ENCODE data around the gene SLC4A2. TPM values are rescaled to one million over a fixed set of nuclear protein-coding genes. Genes with fewer than 3 reads are reported as not detected.
A peak's percentile ranks its signal among the peaks of the same experiment; 100 is the strongest.

The SLC4A2 gene
- total RNA-seq, 2 donors from 2014 or later, result 76.7 to 169 TPM

- intact Hi-C loops (cut with DNase I), result no loop called here
- Histone ChIP-seq H3K4me1 (peaks cover 15% of the 10 kb centered on the region), H3K36me3 (no peaks in the 10 kb centered on the region), H3K9ac (ENCODE audit: low read depth in 2 of 2, low read length in 2 of 2) (peak overlapping the region in 1 of 2 donors; percentile 12), H3K9me3 (no peaks in the 10 kb centered on the region), H3K4me3 (no peak overlapping the region), H3K27ac (no peak overlapping the region), H3K27me3 (no peaks in the 10 kb centered on the region)
- DNase-seq, result no peak
- no peak for TF ChIP-seq CTCF (IDR thresholded peaks at IDR 0.05)
Measured at GRCh38 chr7:151116603-151117440, 57.4 kb downstream of the SLC4A2 start.

GRCh38 chr7:151117565-151117964, 58.2 kb downstream of the SLC4A2 start:
- Histone ChIP-seq H3K9ac (ENCODE audit: low read depth in 2 of 2, low read length in 2 of 2) (no peak overlapping the region), H3K27me3 (no peaks in the 10 kb centered on the region), H3K27ac (no peak overlapping the region), H3K36me3 (no peaks in the 10 kb centered on the region), H3K9me3 (no peaks in the 10 kb centered on the region), H3K4me3 (no peak overlapping the region), H3K4me1 (peaks cover 15% of the 10 kb centered on the region)
- no peak for DNase-seq
- TF ChIP-seq CTCF (IDR thresholded peaks at IDR 0.05), result no peak
- intact Hi-C loops (cut with DNase I), result no loop called here

- DNase-seq, result no peak
- no peak overlapping the region for H3K4me3 ChIP-seq
- H3K4me1 ChIP-seq, result peaks cover 13% of the 10 kb centered on the region
- H3K27ac ChIP-seq, result no peak overlapping the region
- H3K9ac ChIP-seq (ENCODE audit: low read depth in 2 of 2, low read length in 2 of 2), result no peak overlapping the region
- intact Hi-C loops (cut with DNase I), result no loop called here
- no peaks in the 10 kb centered on the region for H3K36me3 ChIP-seq
- no peaks in the 10 kb centered on the region for H3K9me3 ChIP-seq
- H3K27me3 ChIP-seq, result no peaks in the 10 kb centered on the region
- no peak for TF ChIP-seq CTCF (IDR thresholded peaks at IDR 0.05)
Measured at GRCh38 chr7:151118108-151119054, 59.0 kb downstream of the SLC4A2 start.

- Histone ChIP-seq H3K36me3 (no peaks in the 10 kb centered on the region), H3K4me1 (peaks cover 6% of the 10 kb centered on the region), H3K27ac (no peak overlapping the region), H3K9me3 (no peaks in the 10 kb centered on the region), H3K4me3 (no peak overlapping the region), H3K27me3 (no peaks in the 10 kb centered on the region), H3K9ac (ENCODE audit: low read depth in 2 of 2, low read length in 2 of 2) (no peak overlapping the region)
- TF ChIP-seq CTCF (IDR thresholded peaks at IDR 0.05), result no peak
- intact Hi-C loops (cut with DNase I), result no loop called here
- no peak for DNase-seq
Measured at GRCh38 chr7:151119055-151119415, 59.6 kb downstream of the SLC4A2 start.

- intact Hi-C loops (cut with DNase I), result loop anchor here (5.0 to 10.0 kb wide), 2 partner anchors 125 to 182 kb away; partner anchors contain the start of gene SMARCD3
- DNase-seq, result no peak
- Histone ChIP-seq H3K4me3 (no peak overlapping the region), H3K27me3 (no peaks in the 10 kb centered on the region), H3K27ac (no peak overlapping the region), H3K4me1 (peaks cover 3% of the 10 kb centered on the region), H3K9ac (ENCODE audit: low read depth in 2 of 2, low read length in 2 of 2) (no peak overlapping the region), H3K9me3 (no peaks in the 10 kb centered on the region), H3K36me3 (no peaks in the 10 kb centered on the region)
- TF ChIP-seq CTCF (IDR thresholded peaks at IDR 0.05), result no peak
Measured at GRCh38 chr7:151119902-151120301, 60.5 kb downstream of the SLC4A2 start.
